Stimulated activated naive CD8-positive, alpha-beta T cell treated with anti-CD3 and anti-CD28 coated beads, Interleukin-15, amount 100 ng/mL, for 72 hours (primary cell): ENCODE measurements around the gene SLC6A8.
A peak's percentile ranks its signal among the peaks of the same experiment; 100 is the strongest.
"Not testable (repeated sequence)": the region's sequence is repeated elsewhere in the genome, so short reads cannot be mapped to it uniquely, and the experiment has no call there.

ENCODE experiments used
- ATAC-seq: fragments of 150-1000 bp; cut with Tn5 transposase; 2 replicates; pipeline ENCODE4 v1.10.0; 2021; ENCODE audit warnings: mild to moderate bottlenecking, moderate library complexity
- DNase-seq, 2 donors: peaks; one replicate each; pipeline ENCODE4 v3.0.0; 2021 to 2022
- H3K27ac Mint-ChIP-seq, 2 donors: one replicate each; pipeline ENCODE4 v1.8.0; 2022; ENCODE audit warnings: mild to moderate bottlenecking in 2 of 2, mixed read lengths in 2 of 2, moderate library complexity in 2 of 2
- H3K27me3 Mint-ChIP-seq: one replicate; pipeline ENCODE4 v1.8.0; 2022; ENCODE audit warnings: mixed read lengths
- H3K4me1 Mint-ChIP-seq: one replicate; pipeline ENCODE4 v1.8.0; 2022; ENCODE audit warnings: mild to moderate bottlenecking, mixed read lengths
- H3K4me3 Mint-ChIP-seq, 2 donors: one replicate each; pipeline ENCODE4 v1.8.0; 2022; ENCODE audit warnings: mild to moderate bottlenecking in 2 of 2, mixed read lengths in 2 of 2, moderate library complexity in 1 of 2
- H3K9me3 Mint-ChIP-seq, 2 donors: one replicate each; pipeline ENCODE4 v1.8.0; 2022; ENCODE audit warnings: mixed read lengths in 2 of 2

Gene SLC6A8

DNA sequence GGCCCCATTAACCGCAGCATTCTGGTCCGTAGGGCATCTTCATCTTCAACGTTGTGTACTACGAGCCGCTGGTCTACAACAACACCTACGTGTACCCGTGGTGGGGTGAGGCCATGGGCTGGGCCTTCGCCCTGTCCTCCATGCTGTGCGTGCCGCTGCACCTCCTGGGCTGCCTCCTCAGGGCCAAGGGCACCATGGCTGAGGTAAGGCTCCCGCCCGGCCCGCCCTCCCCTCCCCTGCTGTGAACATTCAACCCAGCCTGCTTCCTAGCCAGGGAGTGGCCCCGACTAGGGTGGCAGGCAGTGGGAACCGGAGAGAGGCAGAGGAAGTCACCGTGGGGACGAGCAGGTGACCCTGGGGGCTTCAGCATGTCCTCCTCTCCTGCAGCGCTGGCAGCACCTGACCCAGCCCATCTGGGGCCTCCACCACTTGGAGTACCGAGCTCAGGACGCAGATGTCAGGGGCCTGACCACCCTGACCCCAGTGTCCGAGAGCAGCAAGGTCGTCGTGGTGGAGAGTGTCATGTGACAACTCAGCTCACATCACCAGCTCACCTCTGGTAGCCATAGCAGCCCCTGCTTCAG lies 7.1 kb downstream of the SLC6A8 start:
- Mint-ChIP-seq H3K27me3 (peaks cover 8% of the 10 kb centered on the region), H3K27ac (no peak overlapping the region), H3K4me1 (no peaks in the 10 kb centered on the region), H3K4me3 (no peak overlapping the region), H3K9me3 (no peaks in the 10 kb centered on the region)
- no peak for ATAC-seq
- no peak for DNase-seq

DNA sequence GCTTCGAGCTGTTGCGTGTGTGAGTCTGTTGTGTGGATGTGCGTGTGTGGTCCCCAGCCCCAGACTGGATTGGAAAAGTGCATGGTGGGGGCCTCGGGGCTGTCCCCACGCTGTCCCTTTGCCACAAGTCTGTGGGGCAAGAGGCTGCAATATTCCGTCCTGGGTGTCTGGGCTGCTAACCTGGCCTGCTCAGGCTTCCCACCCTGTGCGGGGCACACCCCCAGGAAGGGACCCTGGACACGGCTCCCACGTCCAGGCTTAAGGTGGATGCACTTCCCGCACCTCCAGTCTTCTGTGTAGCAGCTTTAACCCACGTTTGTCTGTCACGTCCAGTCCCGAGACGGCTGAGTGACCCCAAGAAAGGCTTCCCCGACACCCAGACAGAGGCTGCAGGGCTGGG lies 8.4 kb downstream of the SLC6A8 start:
- no peak overlapping the region for H3K27ac Mint-ChIP-seq
- ATAC-seq: no peak
- no peaks in the 10 kb centered on the region for H3K9me3 Mint-ChIP-seq
- no peaks in the 10 kb centered on the region for H3K4me1 Mint-ChIP-seq
- no peaks in the 10 kb centered on the region for H3K27me3 Mint-ChIP-seq
- DNase-seq: no peak
- H3K4me3 Mint-ChIP-seq: no peak overlapping the region

DNA sequence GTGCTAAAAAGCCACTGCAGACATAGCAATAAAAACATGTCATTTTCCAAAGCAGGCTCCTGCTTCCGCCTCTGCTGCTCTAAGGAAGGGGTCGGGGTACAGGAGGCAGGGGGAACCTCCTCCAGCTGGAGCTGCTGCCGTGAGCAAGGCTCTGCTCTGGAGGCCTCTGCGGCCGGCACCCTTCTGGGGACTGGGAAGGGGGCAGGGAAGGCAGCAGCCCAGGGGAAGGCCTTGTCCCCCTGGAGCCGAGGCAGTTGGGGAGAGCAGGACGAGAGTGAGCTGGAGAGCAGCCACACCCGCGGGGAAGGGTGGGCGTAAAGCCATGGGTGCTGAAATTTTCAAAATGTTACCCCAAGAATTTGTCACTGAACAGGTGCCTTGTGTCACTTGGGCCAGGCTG lies 8.8 kb downstream of the SLC6A8 start:
- not testable (repeated sequence) for H3K4me1 Mint-ChIP-seq, ATAC-seq, H3K9me3 Mint-ChIP-seq, DNase-seq, H3K27me3 Mint-ChIP-seq, H3K4me3 Mint-ChIP-seq
- H3K27ac Mint-ChIP-seq: peak overlapping the region in 1 of 2 donors; percentile 19

DNA sequence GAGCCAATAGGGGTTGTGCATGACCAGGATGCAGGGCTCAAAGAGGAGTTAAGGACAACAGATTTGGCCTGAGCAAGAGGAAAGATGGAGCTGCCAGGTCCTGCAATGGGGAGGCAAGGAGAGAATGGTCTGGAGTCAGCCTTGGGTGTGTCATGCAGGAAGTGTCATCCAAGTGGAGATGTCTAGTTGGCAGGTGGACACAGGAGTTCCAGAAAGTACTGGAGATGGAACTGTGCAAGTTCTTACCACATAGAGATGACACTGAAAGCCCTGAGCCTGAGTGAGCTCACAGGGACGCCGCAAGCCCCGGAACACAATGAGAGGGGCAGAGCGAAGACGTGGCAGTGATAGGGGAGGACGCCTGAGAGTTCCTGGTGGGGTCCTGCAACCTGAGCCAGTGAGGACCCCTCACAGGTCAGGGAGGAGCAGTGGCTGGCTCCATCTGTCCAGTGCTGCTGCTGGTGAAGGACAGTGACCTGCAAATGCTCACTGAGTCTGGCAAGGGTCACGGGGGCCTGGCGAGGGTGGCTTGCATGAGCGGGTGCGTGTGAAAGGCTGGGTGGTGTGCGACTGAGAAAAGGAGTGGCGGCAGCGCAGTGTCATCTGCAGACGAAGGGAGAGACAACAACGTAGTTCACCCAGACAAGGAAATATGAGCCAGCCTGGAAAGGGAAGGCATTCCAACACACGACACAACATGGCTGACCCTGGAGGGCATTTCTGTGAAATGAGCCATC lies 9.4 kb downstream of the SLC6A8 start:
- not testable (repeated sequence) for H3K4me1 Mint-ChIP-seq, ATAC-seq, H3K9me3 Mint-ChIP-seq, DNase-seq, H3K4me3 Mint-ChIP-seq, H3K27me3 Mint-ChIP-seq
- peak overlapping the region in 1 of 2 donors; percentile 19 for H3K27ac Mint-ChIP-seq

DNA sequence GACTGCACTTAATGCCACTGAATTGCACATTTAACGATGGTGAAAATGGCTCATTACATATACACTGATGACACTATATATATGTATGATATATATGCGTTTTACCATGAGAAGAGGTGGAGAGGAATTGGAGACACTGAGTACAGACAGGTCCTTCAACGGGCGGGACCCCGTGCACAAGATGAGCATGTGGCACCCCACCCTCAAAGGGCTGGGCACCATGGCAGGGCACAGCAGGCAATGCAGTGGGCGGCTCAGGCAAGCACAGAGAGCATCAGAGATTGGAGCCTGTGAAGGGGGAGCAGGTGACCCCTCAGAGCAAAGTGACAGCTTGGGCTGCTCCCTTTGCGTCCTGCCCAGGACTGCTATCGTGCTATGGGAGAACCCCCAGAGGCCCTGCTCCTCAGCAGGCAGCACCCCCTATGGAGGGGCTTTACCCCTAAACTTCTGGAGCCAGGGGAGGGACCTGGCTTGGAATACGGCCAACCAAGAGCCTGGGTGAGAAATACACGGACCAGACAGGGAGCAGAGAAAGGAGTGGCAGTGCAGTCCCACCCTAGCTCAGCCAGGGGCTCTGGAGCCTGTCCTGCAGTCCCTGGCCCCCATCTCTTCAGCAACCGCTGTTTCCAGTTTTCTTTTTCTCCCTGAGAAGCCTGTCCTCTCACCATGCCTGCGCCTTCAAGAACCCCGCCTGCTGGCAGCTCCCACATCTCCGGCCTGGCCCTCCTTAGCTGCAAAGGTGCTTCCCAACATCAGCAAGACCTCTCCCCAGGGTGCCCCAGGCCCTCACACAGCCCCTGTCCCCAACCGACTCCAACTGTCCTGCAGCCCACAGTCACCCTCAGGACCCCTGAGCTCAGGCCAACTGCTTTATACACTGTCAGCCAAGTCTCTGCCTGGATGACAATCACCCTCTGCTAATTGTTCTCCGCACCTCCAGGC lies 10.5 kb downstream of the SLC6A8 start:
- Mint-ChIP-seq H3K4me3 (no peak overlapping the region), H3K27ac (no peak overlapping the region), H3K27me3 (no peaks in the 10 kb centered on the region), H3K4me1 (no peaks in the 10 kb centered on the region), H3K9me3 (no peaks in the 10 kb centered on the region)
- no peak for ATAC-seq
- no peak for DNase-seq

DNA sequence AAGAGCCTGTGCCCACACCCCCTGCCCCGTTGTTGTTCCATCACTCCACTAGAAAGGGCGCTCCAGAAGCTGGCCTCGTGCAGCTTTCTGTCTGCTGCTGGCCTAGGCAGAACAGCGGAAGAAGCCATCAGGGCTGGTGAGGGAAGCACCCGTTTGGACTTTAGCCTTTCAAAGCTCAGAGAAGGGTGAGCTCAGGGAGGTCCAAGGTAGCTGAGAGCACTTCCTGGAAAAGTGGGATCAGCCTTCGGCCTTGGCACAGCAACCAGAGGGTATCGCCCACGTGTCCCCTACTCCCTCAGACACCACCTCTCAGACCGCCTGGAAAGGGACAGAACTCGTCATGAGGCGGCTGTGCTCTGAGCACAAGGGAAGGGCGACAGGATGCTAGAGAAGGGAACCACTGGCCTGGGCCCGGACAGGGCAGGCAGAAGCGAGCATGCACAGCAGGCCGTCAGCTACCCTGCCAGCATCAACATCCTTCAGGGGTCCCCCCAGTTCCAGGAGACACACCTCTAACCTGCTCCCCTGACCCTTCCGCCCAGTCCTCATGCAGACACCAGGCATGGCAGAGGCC lies 11.6 kb downstream of the SLC6A8 start:
- H3K4me3 Mint-ChIP-seq, H3K9me3 Mint-ChIP-seq, H3K27ac Mint-ChIP-seq: not testable (repeated sequence)

DNA sequence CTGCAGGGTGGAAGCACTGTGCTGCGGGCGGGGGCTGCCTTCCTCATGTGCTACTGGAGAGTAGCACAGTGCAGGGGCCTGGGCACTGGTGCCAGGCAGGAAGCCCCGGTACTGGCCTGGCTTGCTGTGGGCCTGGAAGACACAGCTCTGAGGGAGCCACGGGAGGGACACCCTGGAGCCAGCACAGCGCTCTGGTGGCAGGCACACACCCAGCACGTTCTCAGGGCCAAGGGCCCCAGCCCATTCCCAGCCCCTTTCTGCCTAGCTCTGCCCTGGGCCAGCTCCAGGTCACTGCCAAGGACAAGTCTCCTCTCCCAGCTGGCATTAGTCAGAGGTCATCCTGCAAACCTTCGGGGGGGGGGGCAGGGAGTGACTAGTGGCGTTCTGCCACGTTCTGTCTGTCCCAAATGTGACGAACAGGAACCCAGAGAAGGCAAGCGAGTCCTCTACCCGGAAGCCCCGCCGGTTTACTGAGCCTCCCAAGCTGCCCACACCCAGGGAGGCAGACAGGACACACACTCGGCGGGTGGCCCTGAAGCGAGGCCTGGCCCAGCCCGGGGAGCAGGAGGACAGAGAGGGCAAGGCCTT lies 12.2 kb downstream of the SLC6A8 start:
- not testable (repeated sequence) for H3K4me3 Mint-ChIP-seq, DNase-seq, ATAC-seq, H3K27me3 Mint-ChIP-seq, H3K27ac Mint-ChIP-seq, H3K9me3 Mint-ChIP-seq, H3K4me1 Mint-ChIP-seq

More for the DNA sequence above, 11.6 kb downstream of the SLC6A8 start:
- not testable (repeated sequence) for H3K27me3 Mint-ChIP-seq, DNase-seq, H3K4me1 Mint-ChIP-seq, ATAC-seq

DNA sequence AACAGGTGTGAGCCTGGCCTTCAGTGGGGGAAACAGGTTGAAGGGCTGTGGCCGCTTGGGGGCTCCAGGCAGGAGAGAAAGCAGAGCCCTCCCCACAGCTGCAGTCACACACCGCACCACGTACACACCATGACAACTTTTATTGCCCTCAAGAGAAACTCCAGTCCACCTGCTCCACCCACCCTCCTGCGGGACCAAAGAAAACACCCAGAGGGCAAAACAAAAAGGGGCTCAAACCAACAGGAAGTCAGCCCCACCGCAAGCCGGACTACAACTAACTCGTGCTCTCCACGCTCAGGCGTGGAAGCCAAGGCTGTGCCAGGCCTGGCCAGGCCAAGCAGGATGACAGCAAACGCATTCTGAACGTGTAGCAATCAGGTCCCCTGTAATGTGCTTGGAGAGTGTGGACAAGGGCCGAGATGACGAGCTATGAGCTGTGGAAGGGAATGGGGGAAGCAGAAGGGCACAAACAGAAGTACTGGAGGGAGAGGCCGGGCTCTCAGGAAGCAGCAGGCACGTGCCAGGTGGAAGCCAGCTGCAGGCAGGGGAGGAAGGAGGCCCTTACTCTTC lies 12.7 kb downstream of the SLC6A8 start:
- Mint-ChIP-seq H3K4me1 (no peaks in the 10 kb centered on the region), H3K9me3 (no peaks in the 10 kb centered on the region), H3K27ac (peak overlapping the region in 1 of 2 donors; percentile 34), H3K27me3 (no peaks in the 10 kb centered on the region), H3K4me3 (no peak overlapping the region)
- ATAC-seq: no peak
- no peak for DNase-seq

DNA sequence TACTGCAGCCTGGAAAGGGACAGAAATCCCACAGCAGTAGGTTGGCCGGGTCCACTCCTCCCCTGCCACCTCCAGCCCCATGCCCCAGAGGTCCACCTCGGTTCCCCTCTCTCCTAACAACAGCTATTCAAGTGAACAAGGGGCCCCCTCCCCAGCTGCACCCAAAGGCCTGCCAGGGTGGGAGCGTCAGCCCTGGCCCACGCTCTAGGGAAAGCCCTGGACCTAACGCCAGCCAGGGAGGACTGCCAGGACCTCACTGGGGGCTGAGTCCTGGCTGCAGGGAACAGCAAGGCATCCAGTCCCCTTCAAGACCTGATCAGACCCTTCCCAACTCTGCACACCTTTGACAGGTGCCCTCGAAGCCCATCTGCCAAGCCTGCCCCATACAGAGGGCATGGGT lies 13.2 kb downstream of the SLC6A8 start:
- Mint-ChIP-seq H3K27ac (peak overlapping the region in 1 of 2 donors; percentile 34), H3K4me3 (no peak overlapping the region), H3K27me3 (no peaks in the 10 kb centered on the region), H3K4me1 (no peaks in the 10 kb centered on the region), H3K9me3 (no peaks in the 10 kb centered on the region)
- ATAC-seq (no peak), DNase-seq (no peak)

DNA sequence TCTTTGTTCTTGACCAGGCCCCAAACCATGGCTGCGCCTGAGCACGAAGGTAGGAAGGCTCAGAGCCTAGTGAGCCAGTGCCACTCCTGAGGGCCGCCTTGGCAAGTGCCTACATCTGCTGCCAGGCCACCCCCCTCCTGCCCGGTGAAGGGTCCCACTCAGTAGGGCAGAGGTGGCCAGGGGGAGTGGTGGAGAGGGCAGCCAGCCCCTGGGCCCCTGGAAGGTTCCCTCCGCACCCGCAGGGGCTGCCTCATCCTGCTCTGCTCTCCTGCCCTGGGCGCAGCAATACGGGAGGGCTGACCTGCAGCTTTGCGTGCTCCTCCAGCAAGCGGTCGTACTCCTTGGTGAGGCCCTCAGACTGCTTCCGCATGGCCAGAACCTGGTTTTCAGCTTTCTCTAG lies 14.0 kb downstream of the SLC6A8 start:
- Mint-ChIP-seq H3K9me3 (no peaks in the 10 kb centered on the region), H3K4me1 (no peaks in the 10 kb centered on the region), H3K27ac (no peak overlapping the region), H3K4me3 (no peak overlapping the region), H3K27me3 (no peaks in the 10 kb centered on the region)
- ATAC-seq (no peak), DNase-seq (no peak)

DNA sequence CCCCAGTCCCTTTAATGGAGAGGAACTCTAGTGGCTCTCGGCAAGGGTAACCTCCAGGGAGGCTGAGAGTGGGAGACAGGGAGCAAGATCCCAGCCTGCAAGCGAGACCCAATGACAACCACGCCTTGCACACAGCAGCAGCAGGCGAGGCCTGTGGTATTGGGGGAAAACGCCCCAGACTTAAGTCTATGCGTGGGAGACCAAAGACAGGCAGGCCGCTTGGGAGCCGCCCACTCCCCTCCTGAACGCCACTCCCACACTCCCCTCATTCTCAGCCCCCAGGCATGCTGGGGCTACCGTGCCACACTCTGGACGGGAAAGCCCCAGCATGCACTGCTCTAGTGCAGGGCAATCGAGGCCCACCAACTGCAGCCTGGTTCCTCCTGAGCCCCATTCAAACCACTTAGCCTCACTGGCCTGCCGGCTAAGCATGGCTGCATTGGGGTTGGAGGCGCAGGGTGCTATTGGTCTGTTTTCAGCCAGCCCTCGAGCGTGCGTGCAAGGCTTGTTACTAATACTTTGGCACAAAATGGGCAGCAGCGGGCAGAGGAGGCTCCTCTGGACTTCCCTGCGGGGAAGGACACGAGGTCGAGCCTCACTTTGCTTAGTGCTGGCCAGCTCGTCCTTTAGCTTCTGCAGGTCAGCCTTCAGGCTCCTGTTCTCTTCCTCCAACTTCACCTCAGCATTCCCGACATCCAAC lies 14.8 kb downstream of the SLC6A8 start:
- H3K9me3 Mint-ChIP-seq: no peaks in the 10 kb centered on the region
- H3K27ac Mint-ChIP-seq: no peak overlapping the region
- DNase-seq (no peak), ATAC-seq (no peak)
- H3K4me1 Mint-ChIP-seq: no peaks in the 10 kb centered on the region
- H3K4me3 Mint-ChIP-seq: no peak overlapping the region
- H3K27me3 Mint-ChIP-seq: no peaks in the 10 kb centered on the region

DNA sequence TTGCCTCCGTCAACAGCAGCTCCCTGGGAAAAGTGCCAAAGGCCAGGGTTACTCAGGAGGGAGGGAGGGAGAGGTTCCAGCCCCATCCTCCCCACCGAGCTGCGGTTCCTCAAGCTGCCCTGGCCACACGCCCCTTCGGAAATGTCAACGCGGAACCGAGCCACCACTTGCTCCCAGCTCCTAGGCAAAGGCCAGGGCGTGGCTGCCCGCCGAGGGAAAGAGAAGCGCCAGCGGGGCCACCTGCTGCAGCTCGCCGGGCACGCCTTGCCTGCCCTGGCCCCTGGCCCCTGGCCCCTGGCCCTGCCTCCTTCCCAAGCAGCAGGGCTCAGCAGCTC lies 15.3 kb downstream of the SLC6A8 start:
- Mint-ChIP-seq H3K27ac (no peak overlapping the region), H3K4me3 (no peak overlapping the region), H3K4me1 (no peaks in the 10 kb centered on the region), H3K27me3 (no peaks in the 10 kb centered on the region), H3K9me3 (no peaks in the 10 kb centered on the region)
- ATAC-seq (no peak), DNase-seq (no peak)

DNA sequence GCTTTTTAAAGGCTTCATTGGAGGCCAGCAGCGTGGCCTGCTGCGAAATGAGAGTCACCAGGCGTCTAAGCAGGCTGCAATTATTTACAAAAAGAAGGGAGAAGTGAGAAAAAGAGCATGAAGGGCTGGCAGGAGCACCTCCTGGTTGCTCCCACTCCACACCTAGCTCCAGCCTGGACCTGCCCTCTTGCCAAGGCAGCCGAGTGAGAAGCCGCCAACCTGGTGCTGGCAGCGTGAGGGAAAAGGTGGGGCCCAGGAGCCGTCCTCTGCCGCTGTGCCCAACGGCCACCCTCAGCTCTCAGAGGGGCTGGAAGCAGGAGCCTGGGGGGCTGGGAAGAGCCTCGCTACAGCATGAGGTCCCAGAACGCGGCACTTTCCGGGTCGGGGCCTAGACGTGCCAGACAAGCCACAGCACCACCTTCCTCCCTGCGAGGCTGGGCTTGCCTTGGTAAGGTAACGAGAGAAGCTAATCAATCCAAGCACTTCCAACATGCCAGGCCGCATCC lies 16.3 kb downstream of the SLC6A8 start:
- ATAC-seq (no peak), DNase-seq (no peak)
- Mint-ChIP-seq H3K4me1 (no peaks in the 10 kb centered on the region), H3K27ac (no peak overlapping the region), H3K27me3 (no peaks in the 10 kb centered on the region), H3K9me3 (no peaks in the 10 kb centered on the region), H3K4me3 (no peak overlapping the region)

DNA sequence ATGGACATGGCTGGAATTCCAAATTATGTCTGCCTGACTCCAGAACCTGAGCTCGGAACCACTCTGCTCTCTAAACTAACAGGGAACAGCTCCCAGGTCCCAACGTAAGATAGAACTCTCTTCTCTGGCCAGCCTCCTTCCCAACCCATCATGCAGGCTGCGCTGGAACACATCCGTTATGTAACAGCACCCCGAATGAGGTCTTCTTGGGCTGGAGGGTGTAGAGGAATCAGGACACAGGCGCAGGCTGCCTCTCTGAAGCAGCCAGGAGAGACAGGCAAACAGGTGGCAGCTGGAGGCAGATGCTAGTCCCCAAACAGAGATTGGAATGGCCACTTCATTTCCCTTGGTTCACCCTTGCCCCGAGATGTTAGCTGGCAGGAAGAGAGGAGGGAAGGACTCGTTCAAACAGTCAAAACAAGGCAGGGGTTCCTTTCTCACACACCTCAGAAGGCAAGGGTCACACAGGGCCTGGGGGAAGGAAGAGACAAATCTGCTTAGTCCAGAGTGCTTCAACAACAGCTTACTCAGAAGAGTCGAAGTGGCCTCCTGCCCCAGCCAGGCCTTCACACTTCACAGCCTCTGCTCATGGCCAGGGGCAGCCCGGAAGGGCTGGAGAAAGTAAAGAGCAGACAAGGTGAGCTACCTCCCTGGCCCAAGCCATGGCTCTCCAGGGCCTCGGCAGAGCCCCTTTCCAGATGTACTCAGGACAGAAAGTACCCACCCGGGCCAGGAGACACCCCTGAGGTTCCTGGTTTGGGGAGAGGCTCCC lies 17.1 kb downstream of the SLC6A8 start:
- not testable (repeated sequence) for DNase-seq, H3K4me3 Mint-ChIP-seq, H3K4me1 Mint-ChIP-seq, H3K9me3 Mint-ChIP-seq, H3K27me3 Mint-ChIP-seq, H3K27ac Mint-ChIP-seq, ATAC-seq
